K562 (cell line): ENCODE results near the gene AKT2.

Experiments
- ATF7 ChIP-seq: fragments of 450-650 bp; IDR thresholded peaks from 2 replicates; pipeline ENCODE4 v1.7.1; 2014; ENCODE audit warnings: mild to moderate bottlenecking, moderate library complexity
- CBFB ChIP-seq: sonication (generic); formaldehyde crosslinking; IDR thresholded peaks from 2 replicates; pipeline ENCODE4 v1.4.0; 2020; ENCODE audit warnings: mild to moderate bottlenecking, missing genetic modification reagents
- CTCF ChIP-seq, 3 experiments: IDR thresholded peaks in 2 of 3; conservative IDR thresholded peaks in 1 of 3; 2 replicates each; pipeline ENCODE4 v1.5.1; 2011 to 2012; ENCODE audit warnings: low read length in 3 of 3, mild to moderate bottlenecking in 3 of 3, control low read depth in 2 of 3, improper control_type of control experiment in 1 of 3, inconsistent platforms in 1 of 3, low read depth in 1 of 3, mixed read lengths in 1 of 3, moderate library complexity in 1 of 3; ENCODE audit not compliant: insufficient read depth in 2 of 3
- KDM2B ChIP-seq: fragments of 250-450 bp; sonication (Bioruptor Pico); IDR thresholded peaks from 2 replicates; pipeline ENCODE4 v1.8.0; 2021; ENCODE audit warnings: mild to moderate bottlenecking, moderate library complexity
- REST ChIP-seq, 2 experiments: fragments of 450-650 bp; formaldehyde crosslinking in 1 of 2; IDR thresholded peaks; 2 replicates each; pipeline versions ENCODE4 v1.4.0 to v1.6.1; 2014 to 2020; ENCODE audit warnings: mild to moderate bottlenecking in 2 of 2, borderline replicate concordance in 1 of 2, low read depth in 1 of 2
- ZEB2 ChIP-seq: fragments of 450-650 bp; IDR thresholded peaks from 2 replicates; pipeline ENCODE4 v1.6.1; 2016
- ZNF184 ChIP-seq: sonication (generic); formaldehyde crosslinking; IDR thresholded peaks from 2 replicates; pipeline ENCODE4 v1.5.0; 2020; ENCODE audit warnings: missing genetic modification reagents

GRCh38 chr19:40216777-40217026, 68.4 kb downstream of the AKT2 start:
- TF ChIP-seq REST (IDR thresholded peaks at IDR 0.05; ENCODE audit: borderline replicate concordance) (no peak), REST (CRISPR knock-in tag; IDR thresholded peaks at IDR 0.05; ENCODE audit: low read depth) (no peak), KDM2B (CRISPR knock-in tag) (no peak), ZEB2 (no peak), CTCF (IDR thresholded peaks at IDR 0.05 in 2 of 3, conservative IDR thresholded peaks at IDR 0.05 in 1 of 3; ENCODE audit: insufficient read depth in 2 of 3, low read depth in 1 of 3, low read length in 3 of 3) (no peak), ZNF184 (CRISPR knock-in tag) (no peak), ATF7 (no peak), CBFB (CRISPR knock-in tag) (no peak)
